Lung (tissue), 12 donors: ENCODE results near the gene SERPINB2. TPM values are rescaled to one million over a fixed set of nuclear protein-coding genes. Genes with fewer than 3 reads are reported as not detected.

Experiments
- ATAC-seq: fragments of 200-7000 bp; cut with Tn5 transposase; one replicate; pipeline ENCODE4 v1.9.1; 2020; ENCODE audit warnings: moderate number of reproducible peaks; ENCODE audit not compliant: insufficient read depth, low FRiP score
- DNase-seq, 3 donors: peaks; one replicate each; pipeline ENCODE4 v3.0.0-alpha.2; 2013 to 2017
- H3K27ac ChIP-seq, 2 donors: one replicate each; pipeline ENCODE4 v1.5.1; 2013; ENCODE audit warnings: mild to moderate bottlenecking in 2 of 2, moderate library complexity in 2 of 2, control low read depth in 1 of 2, inconsistent platforms in 1 of 2, low read depth in 1 of 2, low read length in 1 of 2
- H3K27me3 ChIP-seq, 3 donors: one replicate each; pipeline ENCODE4 v1.5.1; 2013; ENCODE audit warnings: low read length in 2 of 3; ENCODE audit not compliant: control insufficient read depth in 3 of 3, insufficient read depth in 3 of 3
- H3K36me3 ChIP-seq, 4 donors: one replicate each; pipeline ENCODE4 v1.5.1; 2013; ENCODE audit warnings: low read length in 4 of 4, mild to moderate bottlenecking in 1 of 4, moderate library complexity in 1 of 4; ENCODE audit not compliant: control insufficient read depth in 4 of 4, insufficient read depth in 4 of 4
- H3K4me1 ChIP-seq, 5 donors: one replicate each; pipeline ENCODE4 v1.5.1; 2013; ENCODE audit warnings: low read length in 5 of 5, mild to moderate bottlenecking in 2 of 5, moderate library complexity in 1 of 5; ENCODE audit not compliant: control insufficient read depth in 5 of 5, insufficient read depth in 5 of 5
- H3K4me3 ChIP-seq: one replicate; pipeline ENCODE4 v1.5.1; 2013; ENCODE audit warnings: mild to moderate bottlenecking, control low read depth, moderate library complexity
- H3K9ac ChIP-seq, 2 donors: one replicate each; pipeline ENCODE4 v1.5.1; 2013; ENCODE audit warnings: low read length in 2 of 2, control low read depth in 1 of 2; ENCODE audit not compliant: insufficient read depth in 1 of 2
- H3K9me3 ChIP-seq, 4 donors: one replicate each; pipeline ENCODE4 v1.5.1; 2013; ENCODE audit warnings: low read length in 3 of 4, mild to moderate bottlenecking in 1 of 4, moderate library complexity in 1 of 4; ENCODE audit not compliant: control insufficient read depth in 4 of 4, insufficient read depth in 3 of 4
- WGBS, 2 donors: extraction: QIAGEN DNeasy Blood & Tissue Kit; methylation state at CpG; one replicate each; pipeline ENCODE4 v1.1.7; 2013; 5-methylcytosine and 5-hydroxymethylcytosine counted together
- polyA plus RNA-seq, 2 donors: library from polyadenylated mRNA; stranded (reverse); fragments of 200-250 nt; gene quantifications; one replicate each; pipeline ENCODE4 v1.2.1, GENCODE V29; 2013
- total RNA-seq, 2 donors: library from RNA; depleted of rRNA in 1 of 2; stranded (reverse); fragments of >200 nt in 1 of 2; gene quantifications; one replicate each; pipeline ENCODE4 v1.2.1, GENCODE V29; 2014 to 2021
- TF ChIP-seq, protein P1 (sequence below): IDR thresholded peaks from 2 replicates; pipeline ENCODE4 v1.5.1; 2012; ENCODE audit warnings: mild to moderate bottlenecking; ENCODE audit errors: control extremely low read depth, extremely low read depth
- donor health status: control.
- donor health status: control.
- donor health status: Bipolar disorder and iron deficiency.
- donor health status: healthy.
- donor health status: DM: yes; HTN: yes; CAD: no.

SERPINB2 gene
- total and polyA plus RNA-seq, 4 donors, result 1.3 to 14.5 (median 2.8) TPM

DNA sequence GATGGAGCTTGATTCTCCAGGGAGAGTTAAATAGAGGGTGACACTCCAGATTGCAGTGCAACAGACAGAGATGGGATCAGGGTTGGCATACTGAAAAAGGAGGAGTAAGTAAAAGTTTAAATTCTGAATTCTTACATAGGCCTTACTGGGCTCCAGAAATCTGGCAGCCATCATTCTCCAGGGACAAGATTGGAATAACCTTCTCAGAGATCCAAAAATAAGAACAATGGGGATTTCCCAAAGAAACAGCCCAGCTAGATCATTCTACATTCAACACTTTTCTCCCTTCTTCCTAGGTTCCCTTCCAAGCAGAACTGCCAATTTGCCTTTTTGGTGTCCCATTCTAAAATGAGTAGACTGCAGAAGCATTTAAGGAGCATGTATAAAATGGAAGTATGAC is 14.9 kb upstream of the SERPINB2 start:
- no peak overlapping the region for H3K27ac ChIP-seq
- DNase-seq (no peak), ATAC-seq (no peak)
- TF ChIP-seq, protein P1, sequence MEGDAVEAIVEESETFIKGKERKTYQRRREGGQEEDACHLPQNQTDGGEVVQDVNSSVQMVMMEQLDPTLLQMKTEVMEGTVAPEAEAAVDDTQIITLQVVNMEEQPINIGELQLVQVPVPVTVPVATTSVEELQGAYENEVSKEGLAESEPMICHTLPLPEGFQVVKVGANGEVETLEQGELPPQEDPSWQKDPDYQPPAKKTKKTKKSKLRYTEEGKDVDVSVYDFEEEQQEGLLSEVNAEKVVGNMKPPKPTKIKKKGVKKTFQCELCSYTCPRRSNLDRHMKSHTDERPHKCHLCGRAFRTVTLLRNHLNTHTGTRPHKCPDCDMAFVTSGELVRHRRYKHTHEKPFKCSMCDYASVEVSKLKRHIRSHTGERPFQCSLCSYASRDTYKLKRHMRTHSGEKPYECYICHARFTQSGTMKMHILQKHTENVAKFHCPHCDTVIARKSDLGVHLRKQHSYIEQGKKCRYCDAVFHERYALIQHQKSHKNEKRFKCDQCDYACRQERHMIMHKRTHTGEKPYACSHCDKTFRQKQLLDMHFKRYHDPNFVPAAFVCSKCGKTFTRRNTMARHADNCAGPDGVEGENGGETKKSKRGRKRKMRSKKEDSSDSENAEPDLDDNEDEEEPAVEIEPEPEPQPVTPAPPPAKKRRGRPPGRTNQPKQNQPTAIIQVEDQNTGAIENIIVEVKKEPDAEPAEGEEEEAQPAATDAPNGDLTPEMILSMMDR, result no peak
- no peaks in the 10 kb centered on the region for H3K27me3 ChIP-seq
- H3K4me3 ChIP-seq, result no peak overlapping the region
- H3K9ac ChIP-seq, result no peak overlapping the region
- H3K36me3 ChIP-seq, result no peaks in the 10 kb centered on the region
- peaks cover 0 to 1% (median 0%) of the 10 kb centered on the region in 5 donors for H3K4me1 ChIP-seq
- no peaks in the 10 kb centered on the region for H3K9me3 ChIP-seq

DNA sequence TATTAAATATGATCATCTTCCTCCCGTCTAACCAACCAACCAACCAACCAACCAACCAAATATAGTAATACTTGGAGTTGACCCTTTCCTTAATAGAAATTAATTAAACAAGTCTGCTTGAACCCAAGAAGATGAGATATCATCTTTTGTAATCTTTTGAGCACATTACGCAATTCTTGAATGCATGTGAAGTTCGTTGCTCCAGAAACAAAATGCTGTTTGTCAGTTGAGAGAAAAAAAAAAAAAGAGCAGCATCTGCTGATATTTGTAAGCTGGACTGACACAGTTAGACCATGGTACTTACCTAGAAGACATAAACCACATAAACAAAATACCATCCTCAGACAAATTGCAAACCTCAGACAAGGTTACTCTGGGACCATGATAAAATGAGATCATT is 9.2 kb upstream of the SERPINB2 start:
- H3K36me3 ChIP-seq, result no peaks in the 10 kb centered on the region
- H3K27me3 ChIP-seq, result no peaks in the 10 kb centered on the region
- DNase-seq, result peak in 1 of 3 donors; percentile 2
- H3K4me3 ChIP-seq, result no peak overlapping the region
- H3K9me3 ChIP-seq, result no peaks in the 10 kb centered on the region
- WGBS, 2 donors, result 40 to 50% methylated on average over 3 of the region's 3 CpGs
- H3K4me1 ChIP-seq, result no peaks in the 10 kb centered on the region
- ATAC-seq, result no peak
- H3K9ac ChIP-seq, result no peak overlapping the region
- TF ChIP-seq, protein P1, result no peak
- H3K27ac ChIP-seq, result no peak overlapping the region

DNA sequence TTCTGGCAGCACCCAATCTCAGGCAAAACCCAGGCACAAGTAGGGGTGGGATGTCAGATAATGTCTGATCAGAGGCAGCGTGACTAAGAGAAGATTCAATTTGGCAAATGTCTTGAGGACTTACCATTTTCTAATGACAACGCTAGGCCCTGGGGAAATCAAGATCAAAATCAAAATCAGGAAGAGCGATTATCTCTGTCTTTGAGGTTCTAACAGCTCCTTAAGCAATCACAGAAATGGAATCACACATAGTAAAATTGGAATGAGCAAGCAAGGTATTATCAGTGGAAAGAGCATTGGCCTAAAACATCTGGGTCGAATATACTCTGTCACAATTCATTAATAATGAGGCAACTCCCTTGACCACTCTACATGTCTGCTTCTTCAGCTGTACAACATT is 8.6 kb upstream of the SERPINB2 start:
- H3K27ac ChIP-seq, result no peak overlapping the region
- no peak overlapping the region for H3K4me3 ChIP-seq
- H3K4me1 ChIP-seq, result no peaks in the 10 kb centered on the region
- no peaks in the 10 kb centered on the region for H3K36me3 ChIP-seq
- H3K9ac ChIP-seq, result no peak overlapping the region
- H3K27me3 ChIP-seq, result no peaks in the 10 kb centered on the region
- no peak for DNase-seq
- ATAC-seq, result no peak
- TF ChIP-seq, protein P1, result no peak
- H3K9me3 ChIP-seq, result no peaks in the 10 kb centered on the region
- 73 to 74% methylated on average over 4 of the region's 4 CpGs for WGBS, 2 donors

DNA sequence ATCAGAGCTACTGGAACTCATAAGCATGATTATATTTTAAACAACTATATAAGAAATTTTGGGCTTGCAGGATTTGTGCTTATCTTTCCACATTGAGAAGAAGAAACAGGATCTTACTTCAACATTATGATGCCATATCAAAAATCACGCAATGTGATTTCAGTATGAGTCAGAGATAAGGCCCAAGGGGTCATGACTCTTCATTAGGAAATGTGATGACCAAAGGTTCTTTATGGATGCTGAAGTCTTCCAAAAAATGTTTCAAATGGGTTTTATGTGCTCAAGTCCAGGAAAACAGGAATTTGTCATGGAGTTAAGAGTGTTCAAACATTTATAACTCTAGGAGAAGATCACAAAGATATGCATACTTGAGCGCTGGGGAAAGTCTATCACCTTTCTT is 7.8 kb upstream of the SERPINB2 start:
- no peaks in the 10 kb centered on the region for H3K9me3 ChIP-seq
- no peak for ATAC-seq

More for the DNA sequence above, 7.8 kb upstream of the SERPINB2 start:
- Histone ChIP-seq H3K36me3 (no peaks in the 10 kb centered on the region), H3K27me3 (no peaks in the 10 kb centered on the region), H3K4me1 (no peaks in the 10 kb centered on the region), H3K4me3 (no peak overlapping the region), H3K27ac (no peak overlapping the region), H3K9ac (no peak overlapping the region)
- no peak for DNase-seq
- WGBS, 2 donors, result 62 to 73% methylated on average over 2 of the region's 2 CpGs
- TF ChIP-seq, protein P1, result no peak
